GM12865 (cell line): ENCODE measurements around the gene BLMH.

Experiments
- DNase-seq: peaks from one replicate; pipeline ENCODE4 v3.0.0; 2010; ENCODE audit warnings: low read depth
- H3K4me3 ChIP-seq: 2 replicates; pipeline ENCODE4 v1.5.1; 2011; ENCODE audit warnings: mild to moderate bottlenecking, low read depth, low read length, control low read depth
- CTCF ChIP-seq: IDR thresholded peaks from 2 replicates; pipeline ENCODE4 v1.5.1; 2011; ENCODE audit warnings: low read length, control low read depth, low read depth, inconsistent platforms; ENCODE audit not compliant: insufficient read depth; ENCODE audit errors: missing control alignments

BLMH gene

GRCh38 chr17:30292286-30292858 lies 628 bp upstream of the BLMH start:
- peak overlapping the region; percentile 55 for H3K4me3 ChIP-seq
- no peak for TF ChIP-seq CTCF
- peak; percentile 51 for DNase-seq

- TF ChIP-seq CTCF = no peak
Measured at GRCh38 chr17:30290696-30291542, 825 bp downstream of the BLMH start.

GRCh38 chr17:30290077-30290476 lies 1.7 kb downstream of the BLMH start:
- TF ChIP-seq CTCF = no peak
- DNase-seq = no peak
- no peak overlapping the region for H3K4me3 ChIP-seq

More at GRCh38 chr17:30290696-30291542, 825 bp downstream of the BLMH start:
- H3K4me3 ChIP-seq = peak overlapping the region; percentile 93
- DNase-seq = peak; percentile 61

GRCh38 chr17:30279156-30279555 lies 12.6 kb downstream of the BLMH start:
- DNase-seq = no peak
- no peak for TF ChIP-seq CTCF
- no peak overlapping the region for H3K4me3 ChIP-seq

GRCh38 chr17:30278032-30278431 lies 13.7 kb downstream of the BLMH start:
- no peak overlapping the region for H3K4me3 ChIP-seq
- DNase-seq = peak; percentile 42
- peak; percentile 31 for TF ChIP-seq CTCF

- no peak overlapping the region for H3K4me3 ChIP-seq
- TF ChIP-seq CTCF = no peak
- peak; percentile 33 for DNase-seq
Measured at GRCh38 chr17:30275911-30276310, 15.8 kb downstream of the BLMH start.
